NCI-H2196 treated with DMSO at 0.1 percent for 48 hours (cell line): ENCODE measurements around the gene BBS7.

Experiments used
- DNase-seq: peaks from one replicate; lab custom pipeline; 2025; ENCODE audit not compliant: unreplicated experiment; lab: John Stamatoyannopoulos, UW

The BBS7 gene, protein sequence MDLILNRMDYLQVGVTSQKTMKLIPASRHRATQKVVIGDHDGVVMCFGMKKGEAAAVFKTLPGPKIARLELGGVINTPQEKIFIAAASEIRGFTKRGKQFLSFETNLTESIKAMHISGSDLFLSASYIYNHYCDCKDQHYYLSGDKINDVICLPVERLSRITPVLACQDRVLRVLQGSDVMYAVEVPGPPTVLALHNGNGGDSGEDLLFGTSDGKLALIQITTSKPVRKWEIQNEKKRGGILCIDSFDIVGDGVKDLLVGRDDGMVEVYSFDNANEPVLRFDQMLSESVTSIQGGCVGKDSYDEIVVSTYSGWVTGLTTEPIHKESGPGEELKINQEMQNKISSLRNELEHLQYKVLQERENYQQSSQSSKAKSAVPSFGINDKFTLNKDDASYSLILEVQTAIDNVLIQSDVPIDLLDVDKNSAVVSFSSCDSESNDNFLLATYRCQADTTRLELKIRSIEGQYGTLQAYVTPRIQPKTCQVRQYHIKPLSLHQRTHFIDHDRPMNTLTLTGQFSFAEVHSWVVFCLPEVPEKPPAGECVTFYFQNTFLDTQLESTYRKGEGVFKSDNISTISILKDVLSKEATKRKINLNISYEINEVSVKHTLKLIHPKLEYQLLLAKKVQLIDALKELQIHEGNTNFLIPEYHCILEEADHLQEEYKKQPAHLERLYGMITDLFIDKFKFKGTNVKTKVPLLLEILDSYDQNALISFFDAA

DNA sequence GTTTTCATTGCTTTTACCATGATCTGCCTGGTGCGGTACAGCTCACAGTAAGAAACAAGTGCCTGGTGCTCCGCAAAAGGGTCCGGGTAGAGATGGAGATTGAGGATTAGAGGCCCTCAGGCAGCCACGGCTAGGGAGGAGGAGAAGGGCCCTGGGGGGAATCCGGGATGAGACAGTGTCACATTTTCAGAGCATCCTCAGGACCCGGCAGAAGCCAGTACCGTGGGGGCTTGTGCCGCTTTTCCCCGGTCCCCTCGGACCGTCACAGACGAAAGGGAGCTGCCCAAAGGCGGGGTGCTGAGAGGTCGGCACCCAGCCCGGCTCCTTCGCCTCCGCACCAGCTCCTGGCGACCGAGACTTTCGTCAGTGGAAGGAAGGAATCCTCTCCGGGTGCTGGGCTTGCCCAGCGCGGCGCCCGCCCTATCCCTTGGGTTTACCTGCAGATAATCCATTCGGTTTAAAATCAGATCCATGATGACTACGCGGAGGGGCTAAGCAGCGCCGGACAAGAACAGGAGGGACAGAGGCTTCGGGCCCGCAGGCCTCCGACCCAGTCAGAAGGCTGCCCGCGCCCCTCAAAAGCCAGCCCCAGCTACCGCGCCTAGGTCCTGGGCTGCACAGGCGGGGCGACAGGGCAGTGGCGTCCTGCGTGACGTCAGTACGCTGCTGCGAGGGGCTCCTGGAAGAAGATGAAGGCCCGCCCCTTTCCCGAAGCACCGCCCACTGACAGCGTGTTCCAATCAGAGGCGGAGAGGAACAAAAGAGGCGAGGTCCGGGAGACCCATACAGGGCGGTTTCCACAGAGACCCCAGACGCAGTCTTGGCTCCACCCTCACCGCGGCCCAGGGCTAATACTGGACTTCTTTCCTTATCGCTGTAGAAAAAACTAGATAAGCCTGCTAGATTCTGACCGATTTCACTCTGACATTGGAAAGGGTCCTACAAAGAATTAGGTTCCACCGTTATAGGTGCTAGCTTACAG lies at the start of gene BBS7:
Gene BBS7, minus strand, starts transcription at position 634 of the 982 bp plus-strand sequence. Its CDS starts 161 bp downstream, at position 473.
- peak; percentile 75 for DNase-seq

DNA sequence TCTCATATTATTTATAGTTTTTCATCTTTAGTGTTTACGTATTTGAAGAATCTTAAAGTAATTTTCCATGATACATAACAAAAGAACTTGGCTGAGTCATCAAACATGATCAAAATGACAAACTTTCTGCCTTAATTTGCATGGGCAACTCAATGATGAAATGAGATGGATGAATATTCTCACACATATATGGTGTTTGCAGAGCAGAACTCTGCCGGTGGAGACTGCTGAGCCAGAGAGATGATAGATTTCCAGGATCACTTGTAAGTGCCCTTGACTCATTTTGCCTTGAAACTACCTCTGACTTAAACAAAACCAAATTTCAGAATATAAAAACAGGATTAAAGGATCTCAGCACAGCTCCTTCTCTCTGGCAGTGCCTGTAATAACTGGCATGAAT lies 43.4 kb upstream of the BBS7 start:
- DNase-seq = no peak

DNA sequence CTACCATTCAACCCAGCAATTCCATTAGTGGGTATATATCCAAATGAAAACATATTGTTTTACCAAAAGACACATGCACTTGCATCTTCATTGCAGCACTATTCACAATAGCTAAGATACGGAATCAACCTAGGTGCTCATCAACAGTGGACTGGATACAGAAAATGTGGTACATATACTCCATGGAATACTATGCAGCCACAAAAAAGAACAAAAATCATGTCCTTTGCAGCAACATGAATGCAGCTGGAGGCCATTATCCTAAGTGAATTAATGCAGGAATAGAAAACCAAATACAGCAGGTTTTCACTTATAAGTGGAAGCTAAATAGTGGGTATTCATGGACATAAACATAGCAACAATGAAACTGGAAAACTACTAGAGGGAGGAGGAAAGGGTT lies 38.1 kb upstream of the BBS7 start:
- DNase-seq = no peak

GRCh38 chr4:121900132-121900983 lies 30.1 kb upstream of the BBS7 start:
- DNase-seq = no peak

DNA sequence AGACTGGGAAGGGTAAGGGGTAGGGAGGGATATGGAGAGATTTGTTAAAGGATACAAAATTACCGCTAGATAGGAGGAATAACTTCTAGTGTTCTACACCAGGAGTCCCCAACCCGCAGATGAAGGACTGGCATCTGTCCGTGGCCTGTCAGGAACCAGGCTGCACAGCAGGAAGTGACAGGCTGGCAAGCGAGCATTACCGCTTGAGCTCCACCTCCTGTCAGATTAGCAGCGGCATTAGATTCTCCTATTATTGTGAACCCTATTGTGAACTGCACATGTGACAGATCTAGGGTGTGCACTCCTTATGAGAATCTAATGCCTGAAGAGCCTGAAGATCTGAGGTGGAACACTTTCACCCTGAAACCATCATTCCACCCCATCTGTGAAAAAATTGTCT lies 27.9 kb upstream of the BBS7 start:
- no peak for DNase-seq

- DNase-seq = no peak
Observed at GRCh38 chr4:121888134-121888533, 17.9 kb upstream of the BBS7 start.

DNA sequence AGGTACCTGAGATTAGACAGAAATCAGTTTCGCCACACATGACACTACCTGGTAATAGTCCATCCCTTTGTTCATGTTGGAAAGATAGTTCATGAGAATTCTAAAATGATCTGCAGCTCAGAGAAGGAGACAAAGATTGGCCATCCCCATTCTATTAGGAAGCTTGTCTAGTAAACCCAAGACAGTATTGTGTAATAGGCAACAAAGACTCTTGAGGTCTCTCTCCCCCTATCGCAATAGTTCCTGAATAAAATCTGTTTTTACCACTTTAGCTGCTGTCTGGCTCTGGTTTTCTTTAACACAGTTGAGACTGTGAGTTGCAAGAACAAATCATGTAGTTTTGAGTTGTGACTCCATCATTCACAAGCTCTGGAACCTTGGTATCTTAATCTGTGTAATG lies 14.8 kb upstream of the BBS7 start:
- DNase-seq = no peak

- DNase-seq = no peak
Observed at GRCh38 chr4:121881158-121881557, 10.9 kb upstream of the BBS7 start.

DNA sequence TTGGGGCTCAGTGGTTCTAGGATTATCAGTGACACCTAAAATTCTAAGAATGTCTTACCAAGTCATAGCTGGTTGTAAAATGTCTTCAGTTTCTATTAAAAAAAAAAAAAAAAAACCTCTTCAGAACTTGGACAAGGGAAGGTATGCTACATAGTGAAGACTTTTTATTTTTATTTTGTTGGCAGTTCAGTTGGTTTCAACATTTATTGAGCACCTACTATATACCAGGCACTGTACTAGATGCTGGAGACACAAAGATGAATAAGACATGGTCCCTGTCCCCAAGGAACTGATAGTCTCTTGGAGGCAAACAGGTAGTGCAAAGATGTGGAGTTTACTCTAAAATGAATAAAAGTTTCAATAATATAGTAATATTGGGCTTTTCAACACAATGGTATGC lies 8.9 kb upstream of the BBS7 start:
- DNase-seq = no peak

DNA sequence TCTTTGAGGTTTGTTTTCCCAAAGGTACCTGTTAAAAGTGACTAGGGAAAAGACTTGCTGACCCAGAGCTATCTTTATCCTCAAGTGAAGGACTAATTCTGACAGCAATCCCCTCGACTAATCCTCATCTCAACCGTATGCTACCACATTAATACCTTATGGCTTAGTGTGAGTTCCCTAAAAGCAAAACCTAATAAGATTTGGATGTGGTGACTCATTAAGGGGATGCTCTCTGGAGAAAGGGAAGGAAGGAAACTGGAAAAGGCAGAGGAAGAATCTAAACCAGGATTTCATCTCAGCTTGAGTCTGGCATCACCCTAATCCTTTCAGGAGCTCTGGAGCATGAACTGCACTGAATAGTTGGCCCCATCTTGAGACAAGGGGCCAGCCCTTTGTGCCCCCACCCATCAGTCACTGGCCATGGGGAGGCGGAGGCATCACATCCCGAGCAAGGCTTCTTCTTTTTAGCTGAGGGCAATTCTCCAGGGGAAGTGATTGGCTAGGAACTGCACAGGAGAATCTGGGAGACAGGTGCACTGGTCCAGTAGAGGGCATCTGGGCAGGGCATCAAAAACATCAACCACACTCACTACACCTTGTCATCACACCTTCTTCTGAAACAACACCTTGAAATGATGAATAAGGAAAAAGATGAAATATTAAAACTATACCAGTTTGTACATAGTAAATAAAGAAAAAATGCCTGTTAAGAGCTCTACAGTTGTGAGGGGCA lies 6.9 kb upstream of the BBS7 start:
- no peak for DNase-seq

DNA sequence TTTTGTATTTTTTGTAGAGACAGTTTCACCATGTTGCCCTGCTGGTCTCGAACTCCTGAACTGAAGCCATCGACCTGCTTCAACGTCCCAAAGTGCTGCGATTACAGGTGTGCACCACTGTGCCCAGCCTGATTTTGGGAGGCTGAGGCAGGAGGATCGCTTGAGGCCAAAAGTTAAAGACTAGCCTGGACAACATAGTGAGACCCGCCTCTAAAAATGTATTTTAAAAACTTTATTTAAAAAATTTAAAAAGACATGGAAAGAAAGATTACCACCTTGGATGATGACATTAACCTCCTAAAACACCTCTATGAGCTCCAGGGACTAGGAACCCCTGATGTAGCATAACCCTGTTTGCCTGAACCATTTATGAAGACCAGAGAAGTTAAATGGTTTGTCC lies 5.8 kb upstream of the BBS7 start:
- no peak for DNase-seq

GRCh38 chr4:121875652-121876051 lies 5.4 kb upstream of the BBS7 start:
- no peak for DNase-seq

- DNase-seq = no peak
Observed at GRCh38 chr4:121873604-121874003, 3.3 kb upstream of the BBS7 start.

- DNase-seq = no peak
Observed at GRCh38 chr4:121863799-121864198, 6.5 kb downstream of the BBS7 start.

GRCh38 chr4:121861426-121861825 lies 8.8 kb downstream of the BBS7 start:
- no peak for DNase-seq

GRCh38 chr4:121860121-121860520 lies 10.2 kb downstream of the BBS7 start:
- DNase-seq = no peak

DNA sequence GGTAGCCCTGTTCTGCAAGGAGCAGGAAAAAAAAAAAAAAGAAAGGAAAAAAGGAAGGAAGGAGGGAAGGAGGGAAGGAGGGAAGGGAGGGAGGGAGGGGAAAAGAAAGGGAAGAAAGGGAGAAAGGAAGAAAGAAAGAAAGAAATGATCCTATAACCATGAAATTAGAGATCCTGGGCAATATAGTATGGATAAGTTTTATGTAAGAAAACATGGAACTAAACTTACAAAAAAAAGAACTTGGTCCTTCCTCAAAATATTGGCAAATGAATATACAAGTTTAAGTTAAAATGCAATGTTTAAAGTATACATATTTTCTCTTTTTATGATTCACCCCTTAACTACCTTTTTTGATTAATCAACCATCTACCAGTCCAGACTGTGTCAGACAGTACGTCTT lies 18.9 kb downstream of the BBS7 start:
- no peak for DNase-seq

DNA sequence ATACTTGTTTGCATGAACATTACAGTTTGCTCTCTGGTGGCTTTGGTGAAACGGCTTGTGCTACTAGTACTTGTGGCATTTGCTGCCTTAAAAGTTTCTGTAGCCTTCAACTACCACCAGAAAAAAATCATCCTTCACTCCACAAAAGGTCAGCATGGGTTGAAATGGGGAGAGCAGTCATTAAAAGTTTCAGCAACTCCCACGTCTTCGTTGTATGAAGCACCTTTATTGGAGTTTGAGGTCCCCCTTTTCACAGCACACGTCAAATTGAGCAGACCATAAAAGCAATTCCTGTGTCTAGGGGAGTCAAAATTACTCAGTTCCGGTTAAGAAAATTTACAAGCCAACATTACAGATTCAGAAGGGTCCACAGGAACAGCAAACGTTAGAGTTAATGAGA lies 23.6 kb downstream of the BBS7 start:
- no peak for DNase-seq

- DNase-seq = no peak
Observed at GRCh38 chr4:121842862-121843261, 27.4 kb downstream of the BBS7 start.

- DNase-seq = no peak
Observed at GRCh38 chr4:121838136-121838535, 32.1 kb downstream of the BBS7 start.
